ENCODE data around the gene ADAMTS15.

ADAMTS15 gene

DNA sequence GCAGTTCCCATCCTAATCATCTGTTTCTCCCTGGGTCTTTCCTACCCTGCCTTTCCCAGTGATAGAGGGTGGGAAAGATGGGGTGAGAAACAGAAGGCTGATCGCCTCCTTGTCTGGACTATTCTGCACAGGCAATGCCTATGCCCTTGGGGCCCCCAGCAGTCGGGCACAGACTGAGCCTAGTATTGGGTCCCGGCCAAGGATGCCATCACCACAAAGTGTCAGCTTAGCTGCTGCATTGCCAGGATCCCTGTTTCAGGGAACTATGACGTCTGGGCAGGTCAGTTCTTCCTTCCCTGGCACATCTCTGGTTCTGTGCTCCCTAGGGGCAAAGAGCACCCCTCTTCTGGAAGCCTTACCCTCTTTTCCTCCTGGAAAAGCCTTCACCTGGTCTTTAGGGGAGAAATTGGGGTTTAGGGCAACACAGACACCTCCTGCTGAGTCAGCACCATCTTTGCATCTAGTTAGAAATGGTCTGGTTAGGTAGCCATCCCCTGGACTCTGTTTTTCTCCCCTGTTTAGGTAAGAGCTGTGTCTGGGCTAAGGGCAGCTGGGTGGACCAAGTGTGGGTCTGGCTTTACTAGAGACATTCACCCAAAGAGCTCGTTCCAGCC lies 22.1 kb upstream of the ADAMTS15 start:
- Histone ChIP-seq H3K36me3 (ENCODE audit: low read depth) (no peaks in the 10 kb centered on the region), H3K27me3 (ENCODE audit: insufficient read depth, poor library complexity, severe bottlenecking) (peaks cover 71% of the 10 kb centered on the region), H3K9me3 (ENCODE audit: severe bottlenecking) (no peaks in the 10 kb centered on the region), H3K4me3 (ENCODE audit: severe bottlenecking) (no peak overlapping the region), H3K4me1 (ENCODE audit: insufficient read depth, poor library complexity, severe bottlenecking) (no peaks in the 10 kb centered on the region), H3K27ac (ENCODE audit: poor library complexity, severe bottlenecking) (no peak overlapping the region)
- TF ChIP-seq, protein P1, sequence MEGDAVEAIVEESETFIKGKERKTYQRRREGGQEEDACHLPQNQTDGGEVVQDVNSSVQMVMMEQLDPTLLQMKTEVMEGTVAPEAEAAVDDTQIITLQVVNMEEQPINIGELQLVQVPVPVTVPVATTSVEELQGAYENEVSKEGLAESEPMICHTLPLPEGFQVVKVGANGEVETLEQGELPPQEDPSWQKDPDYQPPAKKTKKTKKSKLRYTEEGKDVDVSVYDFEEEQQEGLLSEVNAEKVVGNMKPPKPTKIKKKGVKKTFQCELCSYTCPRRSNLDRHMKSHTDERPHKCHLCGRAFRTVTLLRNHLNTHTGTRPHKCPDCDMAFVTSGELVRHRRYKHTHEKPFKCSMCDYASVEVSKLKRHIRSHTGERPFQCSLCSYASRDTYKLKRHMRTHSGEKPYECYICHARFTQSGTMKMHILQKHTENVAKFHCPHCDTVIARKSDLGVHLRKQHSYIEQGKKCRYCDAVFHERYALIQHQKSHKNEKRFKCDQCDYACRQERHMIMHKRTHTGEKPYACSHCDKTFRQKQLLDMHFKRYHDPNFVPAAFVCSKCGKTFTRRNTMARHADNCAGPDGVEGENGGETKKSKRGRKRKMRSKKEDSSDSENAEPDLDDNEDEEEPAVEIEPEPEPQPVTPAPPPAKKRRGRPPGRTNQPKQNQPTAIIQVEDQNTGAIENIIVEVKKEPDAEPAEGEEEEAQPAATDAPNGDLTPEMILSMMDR (IDR thresholded peaks at IDR 0.05; ENCODE audit: poor library complexity, severe bottlenecking) = no peak
- ATAC-seq (ENCODE audit: low read depth) = no peak
- no peak for DNase-seq (ENCODE audit: low spot score)

DNA sequence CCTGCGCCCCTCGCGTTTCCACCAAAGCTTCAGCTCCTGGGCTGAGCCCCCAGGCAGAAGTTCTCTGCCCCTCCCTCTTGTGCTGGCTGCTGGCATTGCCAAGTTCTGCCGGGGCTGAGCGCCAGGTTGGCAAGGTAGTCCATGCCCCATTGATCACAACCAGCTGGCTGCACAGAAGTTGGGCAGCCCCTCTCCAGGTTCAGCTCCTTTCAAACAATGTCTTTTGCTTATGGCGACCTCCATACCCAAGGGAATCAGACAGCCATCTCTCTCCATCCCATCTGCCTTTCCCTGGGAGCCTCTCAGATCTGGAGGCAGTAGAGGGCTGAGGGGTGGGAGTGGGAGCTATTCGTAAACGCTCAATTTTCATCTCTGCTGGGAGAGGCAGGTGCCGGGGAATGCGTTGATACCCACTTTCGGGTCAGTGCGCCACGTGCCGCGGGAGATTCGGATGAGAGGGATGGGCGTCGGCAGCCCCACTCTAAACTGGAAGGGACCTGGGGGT lies 21.6 kb upstream of the ADAMTS15 start:
- DNase-seq (ENCODE audit: low spot score) (no peak), ATAC-seq (ENCODE audit: low read depth) (no peak)
- Histone ChIP-seq H3K27me3 (ENCODE audit: insufficient read depth, poor library complexity, severe bottlenecking) (peaks cover 71% of the 10 kb centered on the region), H3K4me3 (ENCODE audit: severe bottlenecking) (no peak overlapping the region), H3K27ac (ENCODE audit: poor library complexity, severe bottlenecking) (no peak overlapping the region), H3K4me1 (ENCODE audit: insufficient read depth, poor library complexity, severe bottlenecking) (no peaks in the 10 kb centered on the region), H3K36me3 (ENCODE audit: low read depth) (no peaks in the 10 kb centered on the region), H3K9me3 (ENCODE audit: severe bottlenecking) (no peaks in the 10 kb centered on the region)
- TF ChIP-seq, protein P1 (IDR thresholded peaks at IDR 0.05; ENCODE audit: poor library complexity, severe bottlenecking) = no peak

DNA sequence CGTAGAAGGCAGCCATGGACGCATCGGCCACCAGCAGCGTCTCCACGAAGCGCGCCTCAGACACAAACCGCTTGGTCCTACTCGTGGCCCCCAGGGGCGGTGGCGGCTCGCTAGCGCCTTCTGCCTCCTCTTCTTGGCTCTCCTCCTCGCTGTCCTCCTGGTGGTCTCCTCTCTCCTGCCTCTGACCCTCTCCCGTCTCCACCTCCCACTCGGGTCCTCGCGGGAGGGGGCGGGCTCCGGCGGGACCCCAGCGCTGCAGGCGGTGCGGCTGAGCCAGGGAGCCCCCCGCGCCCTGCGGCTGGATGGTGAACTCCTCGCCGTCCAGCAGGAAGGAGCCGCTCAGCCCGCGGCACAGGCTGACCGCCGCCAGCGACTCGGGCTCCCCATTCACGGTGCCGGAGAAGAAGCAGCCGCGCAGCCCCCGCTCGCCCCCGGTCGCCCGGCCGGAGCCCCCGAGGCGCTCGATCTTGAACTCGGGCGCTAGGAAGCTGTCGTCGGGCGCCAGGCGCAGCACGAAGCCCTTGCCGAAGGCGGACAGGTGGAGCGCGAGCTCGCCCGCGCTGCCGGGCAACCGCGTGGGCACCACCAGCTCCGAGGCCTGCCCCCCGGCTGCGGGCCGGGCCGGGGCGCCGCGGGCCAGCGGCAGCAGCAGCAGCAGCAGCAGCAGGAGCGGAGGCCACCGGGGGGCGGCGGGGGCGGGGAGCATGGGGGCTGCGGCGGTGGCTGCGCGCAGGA lies 20.7 kb upstream of the ADAMTS15 start:
- peaks cover 71% of the 10 kb centered on the region for H3K27me3 ChIP-seq (ENCODE audit: insufficient read depth, poor library complexity, severe bottlenecking)
- H3K36me3 ChIP-seq (ENCODE audit: low read depth) = no peaks in the 10 kb centered on the region
- no peaks in the 10 kb centered on the region for H3K9me3 ChIP-seq (ENCODE audit: severe bottlenecking)
- DNase-seq (ENCODE audit: low spot score) (no peak), ATAC-seq (ENCODE audit: low read depth) (no peak; the same call in 2 of the 3 replicates)
- TF ChIP-seq, protein P1 (IDR thresholded peaks at IDR 0.05; ENCODE audit: poor library complexity, severe bottlenecking) = no peak
- H3K4me3 ChIP-seq (ENCODE audit: severe bottlenecking) = peak overlapping the region; percentile 10
- no peak overlapping the region for H3K27ac ChIP-seq (ENCODE audit: poor library complexity, severe bottlenecking)
- no peaks in the 10 kb centered on the region for H3K4me1 ChIP-seq (ENCODE audit: insufficient read depth, poor library complexity, severe bottlenecking)

DNA sequence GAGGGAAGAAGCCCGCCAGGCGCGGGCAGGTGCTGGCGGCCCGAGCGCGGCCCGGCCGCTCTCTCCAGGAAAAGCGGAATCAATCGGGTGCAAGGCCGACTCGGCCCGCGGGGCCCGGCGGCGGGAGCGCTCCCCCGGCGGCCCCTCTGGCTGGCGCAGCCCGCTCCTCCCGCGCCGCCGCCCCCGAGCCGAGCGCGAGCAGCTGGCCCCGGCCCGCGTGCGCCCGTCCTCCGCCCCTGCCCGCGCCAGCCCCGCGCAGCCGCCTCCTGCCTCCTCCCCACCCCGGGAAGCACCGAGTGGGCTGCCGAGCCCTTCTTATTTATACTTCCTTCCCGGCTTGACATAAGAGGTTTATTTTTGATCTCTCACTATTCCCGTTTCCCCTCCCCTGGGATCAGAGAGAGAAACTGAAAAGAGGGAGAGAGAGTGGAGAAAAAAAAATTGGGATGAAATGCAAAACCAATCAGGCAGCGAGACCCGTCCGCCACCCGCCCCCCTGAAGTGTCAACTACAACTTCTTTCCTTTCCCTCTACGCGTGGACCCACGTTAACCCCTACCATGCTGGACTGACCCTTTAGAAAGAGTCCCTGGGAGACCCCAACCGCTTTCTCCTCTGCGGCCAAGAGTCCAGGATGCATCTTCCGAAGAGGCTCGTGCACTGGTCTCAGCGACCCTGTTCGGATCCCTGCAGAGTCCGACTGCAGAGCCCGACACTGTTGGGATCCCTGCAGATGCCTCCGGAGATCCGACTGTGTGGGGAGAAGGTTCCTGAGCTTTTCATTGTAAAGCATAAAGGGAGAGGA lies 19.9 kb upstream of the ADAMTS15 start, which contains the start of gene ADAMTS8:
Gene ADAMTS8, minus strand, starts transcription at position 294 of the 804 bp plus-strand sequence. CDS start 323 bp downstream, outside the sequence.
- DNase-seq (ENCODE audit: low spot score) = no peak
- no peak; the same call in 2 of the 3 replicates for ATAC-seq (ENCODE audit: low read depth)
- Histone ChIP-seq H3K27ac (ENCODE audit: poor library complexity, severe bottlenecking) (no peak within 1 kb of the TSS), H3K4me3 (ENCODE audit: severe bottlenecking) (peak within 1 kb of the TSS; percentile 11), H3K4me1 (ENCODE audit: insufficient read depth, poor library complexity, severe bottlenecking) (no peaks in the 10 kb centered on the region), H3K9me3 (ENCODE audit: severe bottlenecking) (no peaks in the 10 kb centered on the region), H3K27me3 (ENCODE audit: insufficient read depth, poor library complexity, severe bottlenecking) (peaks cover 70% of the 10 kb centered on the region), H3K36me3 (ENCODE audit: low read depth) (no peaks in the 10 kb centered on the region)
- TF ChIP-seq, protein P1 (IDR thresholded peaks at IDR 0.05; ENCODE audit: poor library complexity, severe bottlenecking) = no peak

Data from RWPE2 (cell line).